Activated CD4-positive, alpha-beta memory T cell treated with anti-CD3 and anti-CD28 coated beads for 36 hours (primary cell): Measurements from ENCODE around the gene GLT8D1. TPM values are rescaled to one million over a fixed set of nuclear protein-coding genes. Genes with fewer than 3 reads are reported as not detected.

Experiments used
- total RNA-seq, 2 experiments: library from RNA; stranded (reverse); gene quantifications; one replicate each; pipeline ENCODE4 v1.2.3, GENCODE V29; 2021

GLT8D1 gene
- total RNA-seq, 2 experiments from 2014 or later: 34.1 to 36.9 TPM

Other genes with a start within 250 kb of the GLT8D1 start
- gene STAB1, start 210.5 kb downstream of the GLT8D1 start, total RNA-seq: under 1 TPM in 1 of 2 experiments, not detected in 1; 0.14 TPM
- 10 to 100 TPM; 46.9 to 49.5 TPM for gene NT5DC2, start 171.9 kb downstream of the GLT8D1 start, total RNA-seq
- 10 to 100 TPM; 12.9 to 13.3 TPM for gene UQCC5, start 169.2 kb downstream of the GLT8D1 start, total RNA-seq
- gene PBRM1, start 19.9 kb downstream of the GLT8D1 start, total RNA-seq: 10 to 100 TPM; 52.3 to 59.2 TPM
- 100 to 1,000 TPM; 167 to 172 TPM for gene GNL3, start 19.8 kb downstream of the GLT8D1 start, total RNA-seq
- gene SPCS1, start 315 bp upstream of the GLT8D1 start, total RNA-seq: 100 to 1,000 TPM; 132 TPM
- 10 to 100 TPM; 16.9 to 21.7 TPM for gene NEK4, start 65.1 kb upstream of the GLT8D1 start, total RNA-seq
- not detected for gene ITIH1, start 71.8 kb upstream of the GLT8D1 start, total RNA-seq
- gene ITIH3, start 89.0 kb upstream of the GLT8D1 start, total RNA-seq: not detected
- gene ITIH4, start 124.9 kb upstream of the GLT8D1 start, total RNA-seq: 1 to 10 TPM; 4.3 to 6.3 TPM
- gene MUSTN1, start 129.2 kb upstream of the GLT8D1 start, total RNA-seq: 1 to 10 TPM in 1 of 2 experiments, not detected in 1; 1.1 TPM
- 10 to 100 TPM; 13.0 to 18.3 TPM for gene STIMATE, start 191.8 kb upstream of the GLT8D1 start, total RNA-seq